HepG2 (cell line): ENCODE measurements around the gene FCN1. TPM values are rescaled to one million over a fixed set of nuclear protein-coding genes. Genes with fewer than 3 reads are reported as not detected.

Experiments used
- ATAC-seq: fragments of 200-7000 bp; cut with Tn5 transposase; 3 replicates; pipeline ENCODE4 v1.9.1; 2020; ENCODE audit warnings: mild to moderate bottlenecking, moderate library complexity
- BruUV-seq: library from RNA; stranded (reverse); fragments of 400-500 nt; replicated peaks from 2 replicates; lab custom pipeline; 2021; lab: Mats Ljungman, UMichigan
- CTCF ChIA-PET: fragments of 300-600 bp; formaldehyde crosslinking; extraction: SDS; loops from one replicate; lab custom pipeline; 2021; ENCODE audit warnings: low total read pairs, inconsistent platforms, low intra/inter-chr PET ratio; lab: Yijun Ruan, JAX
- POLR2A ChIA-PET: fragments of 350-600 bp; sonication (Branson Sonifier 250); formaldehyde crosslinking; loops from one replicate; lab custom pipeline; 2020; ENCODE audit warnings: antibody characterized with exemption, inconsistent platforms; lab: Yijun Ruan, JAX
- DNase-seq: peaks from one replicate; pipeline ENCODE4 v3.0.0-alpha.2; 2015; ENCODE audit warnings: low spot score
- FAIRE-seq: peaks from 3 replicates; lab custom pipeline; 2011; peaks lifted over from hg19 to GRCh38; lab: Jason Lieb, UNC
- H2AFZ ChIP-seq: one replicate; pipeline ENCODE4 v1.6.1; 2011; ENCODE audit warnings: low read length, inconsistent platforms
- H3K27ac ChIP-seq: fragments of 300-600 bp; 3 replicates; pipeline ENCODE4 v1.8.0; 2011; ENCODE audit warnings: mixed run types, mild to moderate bottlenecking, mixed read lengths, low read length, inconsistent platforms; ENCODE audit not compliant: insufficient read depth; ENCODE audit errors: extremely low read length
- H3K27me3 ChIP-seq, 2 experiments: fragments of 200-600 bp in 1 of 2; 2 replicates in 1 of 2; 3 replicates in 1 of 2; pipeline versions ENCODE4 v1.6.0 to v1.8.0; 2011; ENCODE audit warnings: low read length in 2 of 2, mild to moderate bottlenecking in 2 of 2, moderate library complexity in 2 of 2, inconsistent platforms in 1 of 2; ENCODE audit not compliant: insufficient read depth in 2 of 2, control insufficient read depth in 1 of 2
- H3K36me3 ChIP-seq, 2 experiments: fragments of 200-600 bp in 1 of 2; replicated peaks in 1 of 2; 2 replicates in 1 of 2; 3 replicates in 1 of 2; pipeline versions ENCODE4 v1.5.1 to v1.8.0; 2011; ENCODE audit warnings: low read length in 2 of 2, inconsistent platforms in 1 of 2; ENCODE audit not compliant: insufficient read depth in 2 of 2, control insufficient read depth in 1 of 2
- H3K4me1 ChIP-seq: 2 replicates; pipeline ENCODE4 v1.5.1; 2012; ENCODE audit warnings: low read length, inconsistent platforms; ENCODE audit not compliant: insufficient read depth
- H3K4me2 ChIP-seq: 2 replicates; pipeline ENCODE4 v1.6.0; 2011; ENCODE audit warnings: low read depth, low read length, inconsistent platforms
- H3K4me3 ChIP-seq, 3 experiments: fragments of 200-600 bp in 1 of 3; sonication (generic), shearing (Covaris generic) in 1 of 3; replicated peaks in 1 of 3; 2 replicates each; pipeline ENCODE4 v1.5.1; 2011 to 2016; ENCODE audit warnings: low read length in 3 of 3, inconsistent platforms in 2 of 3, low read depth in 2 of 3, mild to moderate bottlenecking in 2 of 3, control low read depth in 1 of 3, mixed read lengths in 1 of 3; ENCODE audit not compliant: insufficient read depth in 1 of 3
- H3K79me2 ChIP-seq: one replicate; pipeline ENCODE4 v1.6.1; 2011; ENCODE audit warnings: low read length, inconsistent platforms; ENCODE audit not compliant: insufficient read depth
- H3K9ac ChIP-seq: 2 replicates; pipeline ENCODE4 v1.6.0; 2011; ENCODE audit warnings: mild to moderate bottlenecking, low read depth, low read length, inconsistent platforms; ENCODE audit not compliant: insufficient read depth
- H3K9me3 ChIP-seq: 2 replicates; pipeline ENCODE4 v1.5.1; 2012; ENCODE audit warnings: mild to moderate bottlenecking, low read length
- H4K20me1 ChIP-seq: 2 replicates; pipeline ENCODE4 v1.6.0; 2011; ENCODE audit warnings: inconsistent platforms, mild to moderate bottlenecking, low read length, moderate library complexity; ENCODE audit not compliant: insufficient read depth
- CHD2 ChIP-seq: IDR thresholded peaks from 2 replicates; pipeline ENCODE4 v1.6.1; 2011; ENCODE audit warnings: low read depth, low read length, improper control_type of control experiment
- NR1H2 ChIP-seq: sonication (generic); formaldehyde crosslinking; IDR thresholded peaks from 2 replicates; pipeline ENCODE4 v1.8.1; 2022; ENCODE audit warnings: low read depth, missing genetic modification reagents, borderline replicate concordance
- POLR2AphosphoS2 ChIP-seq: IDR thresholded peaks from 2 replicates; pipeline ENCODE4 v1.6.1; 2011; ENCODE audit warnings: low read depth, low read length, improper control_type of control experiment
- POLR2AphosphoS5 ChIP-seq: IDR thresholded peaks from 2 replicates; pipeline ENCODE4 v1.6.1; 2012; ENCODE audit warnings: low read depth, low read length
- RNF2 ChIP-seq: fragments of 450-650 bp; conservative IDR thresholded peaks from 2 replicates; pipeline ENCODE4 v1.6.1; 2016; ENCODE audit warnings: low read depth
- SKI ChIP-seq: fragments of 450-650 bp; IDR thresholded peaks from one replicate; pipeline ENCODE4 v1.6.1; 2018; ENCODE audit warnings: mild to moderate bottlenecking; ENCODE audit not compliant: partially characterized antibody
- ZNF136 ChIP-seq: sonication (generic); formaldehyde crosslinking; IDR thresholded peaks from 2 replicates; pipeline ENCODE4 v1.8.1; 2022; ENCODE audit warnings: low read depth, mild to moderate bottlenecking, moderate library complexity, missing genetic modification reagents
- ZNF205 ChIP-seq: IDR thresholded peaks from 2 replicates; pipeline ENCODE4 v1.6.1; 2018; ENCODE audit warnings: missing biosample characterization, missing genetic modification reagents
- ZNF451 ChIP-seq: sonication (generic); formaldehyde crosslinking; IDR thresholded peaks from 2 replicates; pipeline ENCODE4 v1.5.0; 2020; ENCODE audit warnings: mild to moderate bottlenecking, missing genetic modification reagents
- ZNF878 ChIP-seq: sonication (generic); formaldehyde crosslinking; IDR thresholded peaks from 2 replicates; pipeline ENCODE4 v1.8.1; 2023; ENCODE audit warnings: mild to moderate bottlenecking, missing genetic modification reagents, moderate library complexity
- WGBS: methylation state at CpG from one replicate; pipeline ENCODE4 v1.1.6; 2017; ENCODE audit warnings: low lambda C conversion rate; 5-methylcytosine and 5-hydroxymethylcytosine counted together
- in situ Hi-C: cut with HindIII; loops from 2 replicates; pipeline ENCODE4 v1.10.0; 2017; ENCODE audit warnings: low pct_unique_long_range_greater_than_20kb; ENCODE audit not compliant: extremely low pct_ligation_motif_present
- intact Hi-C: fragments of 100-400 bp; cut with micrococcal nuclease; formaldehyde crosslinking; loops from one replicate; pipeline ENCODE4 v1.10.0; 2022; ENCODE audit not compliant: unreplicated experiment
- polyA plus RNA-seq, 8 experiments: library from polyadenylated mRNA; depleted of rRNA in 3 of 8; stranded (reverse) in 7 of 8; unstranded in 1 of 8; fragments of >200 nt; fragmentation: Illumina TruSeq in 4 of 8; extraction: Trizol in 4 of 8; gene quantifications; 2 replicates each; pipeline versions ENCODE4 v1.2.1 to v1.2.3, GENCODE V29; 2011 to 2016; ENCODE audit warnings: low read depth in 4 of 8, missing spikeins in 1 of 8, mixed read lengths in 1 of 8; ENCODE audit not compliant: insufficient read depth in 1 of 8
- total RNA-seq, 5 experiments: library from RNA; depleted of rRNA; stranded (reverse); fragments of >200 nt; fragmentation: Illumina TruSeq; extraction: Trizol; gene quantifications; 2 replicates each; pipeline ENCODE4 v1.2.3, GENCODE V29; 2016; ENCODE audit warnings: low read depth in 1 of 5
- TF ChIP-seq, protein P1 (sequence below): sonication (generic); formaldehyde crosslinking; IDR thresholded peaks from 2 replicates; pipeline ENCODE4 v1.5.1; 2020; ENCODE audit warnings: mild to moderate bottlenecking, missing genetic modification reagents

FCN1 gene
- total and polyA plus RNA-seq, 2 of the 13 experiments (the other 11 are each of a cell fraction or from before 2014, with no cell fraction given) = not detected

DNA sequence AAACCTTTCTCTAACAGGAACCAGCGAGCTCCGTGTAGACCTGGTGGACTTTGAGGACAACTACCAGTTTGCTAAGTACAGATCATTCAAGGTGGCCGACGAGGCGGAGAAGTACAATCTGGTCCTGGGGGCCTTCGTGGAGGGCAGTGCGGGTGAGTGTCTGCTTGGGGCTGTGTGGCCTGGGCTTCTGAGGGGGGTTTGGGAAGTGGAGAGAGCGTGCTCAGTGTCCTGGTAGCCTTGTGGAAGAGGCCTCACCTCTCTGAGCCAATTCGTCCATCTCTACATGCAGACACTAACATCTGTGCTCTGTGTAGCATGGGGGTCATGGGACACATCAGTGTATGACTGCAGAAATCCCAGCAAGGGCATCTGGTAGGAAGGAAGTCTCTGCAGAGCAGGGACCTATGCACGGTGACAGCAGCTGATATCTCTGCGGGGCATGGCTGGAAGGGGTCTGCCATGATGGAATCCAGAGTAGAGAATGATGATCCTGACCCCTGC lies 31.2 kb downstream of the FCN1 start:
- POLR2A ChIA-PET = no interaction called here
- Histone ChIP-seq H4K20me1 (no peaks in the 10 kb centered on the region), H3K79me2 (no peaks in the 10 kb centered on the region), H3K27ac (no peak overlapping the region), H3K27me3 (peaks cover 4 to 65% of the 10 kb centered on the region in 2 experiments), H3K4me3 (no peak overlapping the region), H3K4me2 (no peak overlapping the region), H3K9me3 (no peaks in the 10 kb centered on the region), H2AFZ (no peak overlapping the region), H3K36me3 (no peaks in the 10 kb centered on the region), H3K9ac (no peak overlapping the region), H3K4me1 (no peaks in the 10 kb centered on the region)
- in situ Hi-C loops (no loop called here), intact Hi-C loops (no loop called here)
- FAIRE-seq = no peak
- CTCF ChIA-PET = no interaction called here
- no peak for DNase-seq
- WGBS = 7% methylated on average over 3 of the region's 11 CpGs
- BruUV-seq = no TSS peak
- ATAC-seq = no peak
- no peak for TF ChIP-seq RNF2

DNA sequence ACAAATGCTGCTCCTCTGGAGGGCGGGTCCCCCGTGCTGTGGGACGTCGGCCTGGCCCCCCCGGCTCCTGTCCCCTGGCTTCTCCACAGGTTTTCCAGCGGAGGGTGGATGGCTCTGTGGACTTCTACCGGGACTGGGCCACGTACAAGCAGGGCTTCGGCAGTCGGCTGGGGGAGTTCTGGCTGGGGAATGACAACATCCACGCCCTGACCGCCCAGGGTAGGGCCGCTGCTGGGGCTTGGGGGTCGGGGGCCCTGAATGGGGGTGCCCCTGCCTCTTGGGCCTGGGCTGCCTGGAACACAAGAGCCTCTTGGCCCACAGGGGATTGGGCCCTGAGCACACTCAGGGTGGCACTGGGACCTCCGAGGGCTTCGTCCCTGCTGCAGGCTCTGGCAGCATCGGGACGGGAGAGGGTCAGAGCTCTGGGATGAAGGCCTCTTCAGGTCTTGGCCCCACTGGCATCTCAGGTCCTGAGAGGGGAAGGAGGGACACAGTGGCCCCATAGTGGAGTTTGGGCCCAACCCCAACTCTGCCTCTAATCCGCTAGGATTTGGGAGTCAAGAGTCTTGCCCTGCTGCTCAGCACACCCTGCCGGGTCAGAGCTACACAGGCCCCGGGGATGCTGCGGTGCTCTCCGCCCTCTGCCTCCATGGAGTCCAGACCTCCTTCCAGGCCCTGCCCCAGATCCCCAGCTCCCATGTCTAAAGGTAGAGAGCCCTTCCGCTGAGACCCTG lies 31.9 kb downstream of the FCN1 start:
- ATAC-seq = no peak
- H3K9ac ChIP-seq = no peak overlapping the region
- H3K4me1 ChIP-seq = no peaks in the 10 kb centered on the region
- H2AFZ ChIP-seq = no peak overlapping the region
- H3K27ac ChIP-seq = no peak overlapping the region
- no peak overlapping the region for H3K4me2 ChIP-seq
- H4K20me1 ChIP-seq = no peaks in the 10 kb centered on the region
- 3% methylated on average over 7 of the region's 24 CpGs for WGBS
- no TSS peak for BruUV-seq
- TF ChIP-seq CHD2 (no peak), ZNF136 (no peak), NR1H2 (CRISPR knock-in tag) (no peak), ZNF205 (CRISPR knock-in tag) (no peak), SKI (no peak), POLR2AphosphoS5 (no peak), POLR2AphosphoS2 (no peak), ZNF451 (no peak), ZNF878 (CRISPR knock-in tag) (no peak)
- TF ChIP-seq, protein P1, sequence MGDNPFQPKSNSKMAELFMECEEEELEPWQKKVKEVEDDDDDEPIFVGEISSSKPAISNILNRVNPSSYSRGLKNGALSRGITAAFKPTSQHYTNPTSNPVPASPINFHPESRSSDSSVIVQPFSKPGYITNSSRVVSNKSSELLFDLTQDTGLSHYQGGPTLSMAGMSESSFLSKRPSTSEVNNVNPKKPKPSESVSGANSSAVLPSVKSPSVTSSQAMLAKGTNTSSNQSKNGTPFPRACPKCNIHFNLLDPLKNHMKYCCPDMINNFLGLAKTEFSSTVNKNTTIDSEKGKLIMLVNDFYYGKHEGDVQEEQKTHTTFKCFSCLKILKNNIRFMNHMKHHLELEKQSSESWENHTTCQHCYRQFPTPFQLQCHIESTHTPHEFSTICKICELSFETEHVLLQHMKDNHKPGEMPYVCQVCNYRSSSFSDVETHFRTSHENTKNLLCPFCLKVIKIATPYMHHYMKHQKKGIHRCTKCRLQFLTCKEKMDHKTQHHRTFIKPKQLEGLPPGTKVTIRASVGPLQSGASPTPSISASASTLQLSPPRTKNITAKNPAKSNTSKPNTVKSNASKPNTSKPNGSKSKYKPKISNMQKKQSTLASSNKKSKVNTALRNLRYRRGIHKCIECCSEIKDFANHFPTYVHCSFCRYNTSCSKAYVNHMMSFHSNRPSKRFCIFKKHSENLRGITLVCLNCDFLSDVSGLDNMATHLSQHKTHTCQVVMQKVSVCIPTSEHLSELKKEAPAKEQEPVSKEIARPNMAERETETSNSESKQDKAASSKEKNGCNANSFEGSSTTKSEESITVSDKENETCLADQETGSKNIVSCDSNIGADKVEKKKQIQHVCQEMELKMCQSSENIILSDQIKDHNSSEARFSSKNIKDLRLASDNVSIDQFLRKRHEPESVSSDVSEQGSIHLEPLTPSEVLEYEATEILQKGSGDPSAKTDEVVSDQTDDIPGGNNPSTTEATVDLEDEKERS (CRISPR knock-in tag) = no peak
- no peaks in the 10 kb centered on the region for H3K36me3 ChIP-seq
- H3K9me3 ChIP-seq = no peaks in the 10 kb centered on the region
- FAIRE-seq = no peak
- CTCF ChIA-PET = no interaction called here
- H3K4me3 ChIP-seq = no peak overlapping the region
- peaks cover 5 to 68% of the 10 kb centered on the region in 2 experiments for H3K27me3 ChIP-seq
- in situ Hi-C loops (no loop called here), intact Hi-C loops (no loop called here)
- DNase-seq = no peak
- no peaks in the 10 kb centered on the region for H3K79me2 ChIP-seq
- POLR2A ChIA-PET = no interaction called here
